HG02642 (cell line): Measurements from ENCODE around the gene MFNG.

Experiments
- ATAC-seq: cut with Tn5 transposase; IDR thresholded peaks from one replicate; pipeline ENCODE4 v1.9.1; 2021; ENCODE audit warnings: mild to moderate bottlenecking; ENCODE audit not compliant: unreplicated experiment, poor library complexity

MFNG gene

GRCh38 chr22:37497062-37497599, 10.9 kb upstream of the MFNG start:
- no peak for ATAC-seq

GRCh38 chr22:37496651-37497050, 10.5 kb upstream of the MFNG start:
- no peak for ATAC-seq

- ATAC-seq: no peak
Observed at GRCh38 chr22:37493979-37494378, 7.8 kb upstream of the MFNG start.

GRCh38 chr22:37492428-37493344, 6.5 kb upstream of the MFNG start:
- ATAC-seq: no peak

GRCh38 chr22:37491559-37492427, 5.6 kb upstream of the MFNG start:
- ATAC-seq: no peak

GRCh38 chr22:37491106-37491505, 4.9 kb upstream of the MFNG start:
- ATAC-seq: no peak

GRCh38 chr22:37489983-37490382, 3.8 kb upstream of the MFNG start:
- ATAC-seq: no peak

GRCh38 chr22:37488337-37489135, 2.4 kb upstream of the MFNG start:
- no peak for ATAC-seq

- no peak for ATAC-seq
Observed at GRCh38 chr22:37487571-37487970, 1.4 kb upstream of the MFNG start.

GRCh38 chr22:37487129-37487528, 945 bp upstream of the MFNG start:
- no peak for ATAC-seq

GRCh38 chr22:37485395-37486223, 575 bp downstream of the MFNG start:
- ATAC-seq: peak; percentile 15

GRCh38 chr22:37484480-37485394, 1.4 kb downstream of the MFNG start:
- ATAC-seq: peak; percentile 45

- no peak for ATAC-seq
Observed at GRCh38 chr22:37483050-37483449, 3.1 kb downstream of the MFNG start.

- ATAC-seq: no peak
Observed at GRCh38 chr22:37482244-37482643, 3.9 kb downstream of the MFNG start.

- no peak for ATAC-seq
Observed at GRCh38 chr22:37481347-37481907, 4.8 kb downstream of the MFNG start.

GRCh38 chr22:37480387-37481346, 5.5 kb downstream of the MFNG start:
- ATAC-seq: no peak

- no peak for ATAC-seq
Observed at GRCh38 chr22:37479196-37479595, 7.0 kb downstream of the MFNG start.
